Thoracic aorta (tissue), 2 donors: ENCODE measurements around the gene SGCE. TPM values are rescaled to one million over a fixed set of nuclear protein-coding genes. Genes with fewer than 3 reads are reported as not detected.

Experiments
- ATAC-seq: fragments of 150-250 bp; one replicate; pipeline ENCODE4 v1.8.0; 2017; ENCODE audit warnings: low read depth; ENCODE audit not compliant: insufficient number of reproducible peaks, low FRiP score
- DNase-seq: peaks from one replicate; pipeline ENCODE4 v3.0.0-alpha.2; 2020; ENCODE audit warnings: low spot score
- H3K27ac ChIP-seq, 2 donors: fragments of 200-600 bp; sonication (generic); 1 replicate in 1 of 2; 2 replicates in 1 of 2; pipeline ENCODE4 v1.5.1; 2016; ENCODE audit warnings: mild to moderate bottlenecking in 2 of 2, moderate library complexity in 2 of 2
- H3K27me3 ChIP-seq: fragments of 200-600 bp; sonication (generic); replicated peaks from 2 replicates; pipeline ENCODE4 v1.6.0; 2016; ENCODE audit warnings: mild to moderate bottlenecking; ENCODE audit not compliant: insufficient read depth
- H3K36me3 ChIP-seq: fragments of 200-600 bp; sonication (generic); one replicate; pipeline ENCODE4 v1.5.1; 2016
- H3K4me1 ChIP-seq, 2 donors: fragments of 200-600 bp; sonication (generic); 1 replicate in 1 of 2; 2 replicates in 1 of 2; pipeline versions ENCODE4 v1.5.1 to v1.6.0; 2016; ENCODE audit warnings: low read depth in 2 of 2, mild to moderate bottlenecking in 1 of 2; ENCODE audit not compliant: control insufficient read depth in 1 of 2
- H3K4me3 ChIP-seq: fragments of 200-600 bp; sonication (generic); 2 replicates; pipeline ENCODE4 v1.5.1; 2016; ENCODE audit warnings: mild to moderate bottlenecking
- H3K9me3 ChIP-seq: fragments of 200-600 bp; sonication (generic); 2 replicates; pipeline ENCODE4 v1.5.1; 2016
- total RNA-seq, 2 donors: library from RNA; depleted of rRNA; stranded (reverse); fragments of >200 nt; gene quantifications; one replicate each; pipeline versions ENCODE4 v1.1.0 to v1.2.3, GENCODE V29; 2016
- TF ChIP-seq, protein P1 (sequence below): fragments of 200-600 bp; sonication (generic); IDR thresholded peaks from one replicate; pipeline ENCODE4 v1.5.1; 2019; ENCODE audit warnings: antibody characterized with exemption

Gene SGCE
- total RNA-seq, 2 donors from 2014 or later, result 106 to 131 TPM

GRCh38 chr7:94650147-94651051 is 5.5 kb downstream of the SGCE start:
- Histone ChIP-seq H3K4me1 (peaks cover 0 to 23% of the 10 kb centered on the region in 2 donors), H3K27ac (no peak overlapping the region), H3K36me3 (no peaks in the 10 kb centered on the region), H3K4me3 (no peak overlapping the region), H3K27me3 (no peaks in the 10 kb centered on the region), H3K9me3 (no peaks in the 10 kb centered on the region)
- TF ChIP-seq, protein P1, sequence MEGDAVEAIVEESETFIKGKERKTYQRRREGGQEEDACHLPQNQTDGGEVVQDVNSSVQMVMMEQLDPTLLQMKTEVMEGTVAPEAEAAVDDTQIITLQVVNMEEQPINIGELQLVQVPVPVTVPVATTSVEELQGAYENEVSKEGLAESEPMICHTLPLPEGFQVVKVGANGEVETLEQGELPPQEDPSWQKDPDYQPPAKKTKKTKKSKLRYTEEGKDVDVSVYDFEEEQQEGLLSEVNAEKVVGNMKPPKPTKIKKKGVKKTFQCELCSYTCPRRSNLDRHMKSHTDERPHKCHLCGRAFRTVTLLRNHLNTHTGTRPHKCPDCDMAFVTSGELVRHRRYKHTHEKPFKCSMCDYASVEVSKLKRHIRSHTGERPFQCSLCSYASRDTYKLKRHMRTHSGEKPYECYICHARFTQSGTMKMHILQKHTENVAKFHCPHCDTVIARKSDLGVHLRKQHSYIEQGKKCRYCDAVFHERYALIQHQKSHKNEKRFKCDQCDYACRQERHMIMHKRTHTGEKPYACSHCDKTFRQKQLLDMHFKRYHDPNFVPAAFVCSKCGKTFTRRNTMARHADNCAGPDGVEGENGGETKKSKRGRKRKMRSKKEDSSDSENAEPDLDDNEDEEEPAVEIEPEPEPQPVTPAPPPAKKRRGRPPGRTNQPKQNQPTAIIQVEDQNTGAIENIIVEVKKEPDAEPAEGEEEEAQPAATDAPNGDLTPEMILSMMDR, result no peak
- ATAC-seq (no peak), DNase-seq (no peak)

DNA sequence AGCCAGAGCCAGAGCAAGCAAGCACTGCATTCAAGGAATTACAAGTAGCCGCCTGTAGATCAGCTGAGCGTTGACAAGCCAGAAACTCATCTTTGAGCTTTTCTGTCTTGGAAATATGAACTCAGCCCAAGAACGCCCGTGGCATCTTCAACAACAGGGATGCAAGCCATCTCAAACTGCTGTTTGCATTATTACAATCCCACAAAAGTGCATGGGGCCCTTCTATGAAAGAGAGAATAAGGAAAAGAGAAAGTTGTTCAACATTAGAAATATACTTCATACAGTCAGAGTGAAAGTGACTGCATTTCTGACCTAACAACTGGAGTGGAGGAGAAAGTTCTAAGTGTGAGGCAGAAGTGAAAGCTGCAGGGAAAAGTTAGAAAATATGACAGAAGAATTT is 6.5 kb downstream of the SGCE start:
- TF ChIP-seq, protein P1, result no peak
- no peak overlapping the region for H3K27ac ChIP-seq
- no peak overlapping the region for H3K4me3 ChIP-seq
- no peaks in the 10 kb centered on the region for H3K27me3 ChIP-seq
- no peaks in the 10 kb centered on the region for H3K36me3 ChIP-seq
- DNase-seq, result no peak
- H3K4me1 ChIP-seq, result peaks cover 0 to 19% of the 10 kb centered on the region in 2 donors
- H3K9me3 ChIP-seq, result no peaks in the 10 kb centered on the region
- ATAC-seq, result no peak

DNA sequence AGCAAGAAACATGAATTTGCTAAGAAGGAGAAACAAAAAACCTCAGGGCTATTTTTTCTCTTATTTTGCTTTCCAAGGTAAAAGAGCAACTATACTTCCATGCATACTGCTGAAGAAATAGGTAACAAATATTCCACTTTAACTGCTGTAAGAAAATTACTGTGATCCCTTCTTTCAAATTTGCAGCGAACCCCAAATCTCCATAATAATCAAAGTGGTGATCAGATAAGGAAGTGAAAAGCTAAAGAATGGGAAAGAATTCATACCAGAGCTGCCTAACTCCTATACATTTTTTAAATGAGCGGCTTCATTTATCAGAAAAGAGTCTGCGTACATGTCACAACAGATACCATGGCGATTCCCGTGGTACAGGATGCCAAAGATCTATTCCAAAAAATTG is 7.2 kb downstream of the SGCE start:
- no peak overlapping the region for H3K27ac ChIP-seq
- no peaks in the 10 kb centered on the region for H3K36me3 ChIP-seq
- no peaks in the 10 kb centered on the region for H3K27me3 ChIP-seq
- H3K4me1 ChIP-seq, result peaks cover 0 to 18% of the 10 kb centered on the region in 2 donors
- no peak for ATAC-seq
- H3K9me3 ChIP-seq, result no peaks in the 10 kb centered on the region
- no peak overlapping the region for H3K4me3 ChIP-seq
- TF ChIP-seq, protein P1, result no peak
- DNase-seq, result no peak

GRCh38 chr7:94647295-94647694 is 8.6 kb downstream of the SGCE start:
- TF ChIP-seq, protein P1, result no peak
- H3K9me3 ChIP-seq, result no peaks in the 10 kb centered on the region
- H3K36me3 ChIP-seq, result no peaks in the 10 kb centered on the region
- ATAC-seq, result no peak
- H3K27ac ChIP-seq, result no peak overlapping the region
- H3K4me1 ChIP-seq, result peaks cover 0 to 18% of the 10 kb centered on the region in 2 donors
- no peaks in the 10 kb centered on the region for H3K27me3 ChIP-seq
- DNase-seq, result no peak
- H3K4me3 ChIP-seq, result no peak overlapping the region

- TF ChIP-seq, protein P1, result no peak
- Histone ChIP-seq H3K4me1 (no peaks in the 10 kb centered on the region), H3K27ac (no peak overlapping the region), H3K4me3 (no peak overlapping the region), H3K27me3 (no peaks in the 10 kb centered on the region), H3K9me3 (no peaks in the 10 kb centered on the region), H3K36me3 (no peaks in the 10 kb centered on the region)
- DNase-seq (no peak), ATAC-seq (no peak)
Observed at GRCh38 chr7:94643771-94644545, 12.0 kb downstream of the SGCE start.
